Inflammatory macrophage treated with lipopolysaccharide for 1 hour (primary cell): ENCODE data around the gene ZNF219.

ENCODE experiments used
- DNase-seq, 2 donors: peaks; one replicate each; pipeline ENCODE4 v3.0.0-alpha.2; 2020 to 2022

ZNF219 gene

GRCh38 chr14:21101802-21102413 lies 3.5 kb upstream of the ZNF219 start:
- no peak for DNase-seq

GRCh38 chr14:21100931-21101330 lies 2.5 kb upstream of the ZNF219 start, which contains the start of gene TMEM253:
Gene TMEM253, plus strand, starts transcription at chr14:21101066. Its CDS starts 278 bp downstream, at chr14:21101344.
- no peak for DNase-seq

- DNase-seq = no peak
These were observed 1.1 kb upstream of the ZNF219 start for GRCh38 chr14:21099596-21099985.

- no peak for DNase-seq
These were observed 589 bp upstream of the ZNF219 start for GRCh38 chr14:21098892-21099595.

GRCh38 chr14:21097636-21098075 lies 799 bp downstream of the ZNF219 start:
- no peak for DNase-seq

GRCh38 chr14:21096978-21097635 lies 1.3 kb downstream of the ZNF219 start:
- no peak for DNase-seq

GRCh38 chr14:21096438-21096837 lies 2.0 kb downstream of the ZNF219 start:
- no peak for DNase-seq

GRCh38 chr14:21095430-21096205 lies 2.8 kb downstream of the ZNF219 start:
- no peak for DNase-seq

- no peak for DNase-seq
These were observed 4.4 kb downstream of the ZNF219 start for GRCh38 chr14:21093769-21094681.

- no peak for DNase-seq
These were observed 5.4 kb downstream of the ZNF219 start for GRCh38 chr14:21093018-21093417.

GRCh38 chr14:21092273-21093011 lies 6.0 kb downstream of the ZNF219 start:
- DNase-seq = peak; percentile 39 to 91

- no peak for DNase-seq
These were observed 6.6 kb downstream of the ZNF219 start for GRCh38 chr14:21091821-21092272.

- no peak for DNase-seq
These were observed 7.4 kb downstream of the ZNF219 start for GRCh38 chr14:21090940-21091663.

GRCh38 chr14:21090194-21090939 lies 8.1 kb downstream of the ZNF219 start:
- peak in 1 of 2 donors; percentile 40 for DNase-seq

- no peak for DNase-seq
These were observed 8.6 kb downstream of the ZNF219 start for GRCh38 chr14:21089877-21090193.

GRCh38 chr14:21089271-21089670 lies 9.2 kb downstream of the ZNF219 start:
- DNase-seq = no peak

GRCh38 chr14:21088687-21089086 lies 9.8 kb downstream of the ZNF219 start:
- DNase-seq = no peak

GRCh38 chr14:21087294-21088091 lies 11.0 kb downstream of the ZNF219 start:
- peak; percentile 62 for DNase-seq

- no peak for DNase-seq
These were observed 11.6 kb downstream of the ZNF219 start for GRCh38 chr14:21086908-21087293.
